Stimulated activated CD4-positive, alpha-beta T cell treated with anti-CD3 and anti-CD28 coated beads, Interleukin-2, amount 100 ng/mL, for 4 hours (primary cell): ENCODE data around the gene SLC1A6.
"Not testable (repeated sequence)": the region's sequence is repeated elsewhere in the genome, so short reads cannot be mapped to it uniquely, and the experiment has no call there.

Experiments
- DNase-seq: peaks from one replicate; pipeline ENCODE4 v3.0.0-alpha.2; 2020; ENCODE audit warnings: low read depth

The SLC1A6 gene

GRCh38 chr19:14979476-14980255 lies at the start of gene SLC1A6:
Gene SLC1A6 (minus strand): TSS chr19:14979864. CDS start chr19:14972910, 6,954 bp downstream.
- no peak for DNase-seq

- no peak for DNase-seq
Observed at GRCh38 chr19:15028490-15028889, 48.8 kb upstream of the SLC1A6 start.

DNA sequence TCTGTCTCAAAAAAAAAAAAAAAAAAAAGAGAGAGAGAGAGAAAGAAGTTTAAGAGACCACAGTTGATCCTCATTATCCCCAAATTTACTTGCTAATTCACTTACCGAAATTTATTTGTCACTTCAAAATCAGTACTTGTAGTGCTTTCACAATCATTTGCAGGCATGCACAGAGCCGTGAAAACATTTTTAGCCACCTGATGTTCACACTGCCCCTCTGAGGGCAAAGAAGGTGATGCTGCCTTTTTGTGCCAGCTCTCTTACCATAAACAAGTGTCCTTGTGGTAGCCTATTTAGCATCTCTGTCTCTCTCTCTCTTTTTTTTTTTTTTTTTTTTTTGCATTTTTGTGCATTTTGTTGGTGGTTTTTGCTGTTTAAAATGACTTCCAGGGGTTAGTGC lies 45.6 kb upstream of the SLC1A6 start:
- no peak for DNase-seq

- no peak for DNase-seq
Observed at GRCh38 chr19:15022752-15023151, 43.1 kb upstream of the SLC1A6 start.

DNA sequence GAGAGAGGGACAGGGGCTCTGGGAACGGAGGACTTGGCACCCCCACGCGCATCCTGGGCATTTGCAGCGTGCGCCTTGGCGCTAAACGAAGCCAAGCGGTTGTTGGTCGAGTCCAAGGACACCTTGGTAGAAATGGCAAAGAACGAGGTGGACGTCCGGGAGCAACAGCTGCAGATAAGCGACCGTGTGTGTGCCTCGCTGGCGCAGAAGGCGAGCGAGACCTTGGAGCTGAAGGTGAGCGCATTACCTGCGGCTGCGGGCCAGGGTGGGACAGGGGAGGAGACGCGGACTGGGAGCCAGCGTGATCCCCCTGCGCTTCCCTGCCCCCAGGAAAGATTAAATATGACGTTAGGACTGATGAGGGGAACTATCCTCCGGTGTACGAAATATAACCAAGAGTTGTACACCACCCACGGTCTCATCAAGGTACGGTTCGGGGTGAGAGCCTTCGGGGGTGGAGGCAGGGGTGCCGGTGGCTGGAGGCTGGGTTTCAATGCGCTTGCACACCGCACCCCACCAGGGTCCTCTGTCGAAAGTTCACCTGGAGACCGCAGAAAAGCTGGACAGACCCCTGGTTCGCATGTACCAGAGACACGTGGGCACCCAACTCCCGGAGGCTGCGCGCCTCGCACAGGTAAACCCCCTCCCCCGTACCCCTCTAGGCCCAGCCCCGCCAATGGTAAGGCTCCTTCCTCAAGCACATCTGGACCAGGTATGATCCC lies 41.8 kb upstream of the SLC1A6 start:
- no peak for DNase-seq

GRCh38 chr19:15018836-15019235 lies 39.2 kb upstream of the SLC1A6 start:
- not testable (repeated sequence) for DNase-seq

GRCh38 chr19:15015946-15016542 lies 36.4 kb upstream of the SLC1A6 start:
- DNase-seq: no peak

GRCh38 chr19:15014579-15014978 lies 34.9 kb upstream of the SLC1A6 start:
- no peak for DNase-seq

GRCh38 chr19:15010501-15011300 lies 31.0 kb upstream of the SLC1A6 start:
- no peak for DNase-seq

- no peak for DNase-seq
Observed at GRCh38 chr19:15008308-15008707, 28.6 kb upstream of the SLC1A6 start.

- no peak for DNase-seq
Observed at GRCh38 chr19:14997981-14998380, 18.3 kb upstream of the SLC1A6 start.

DNA sequence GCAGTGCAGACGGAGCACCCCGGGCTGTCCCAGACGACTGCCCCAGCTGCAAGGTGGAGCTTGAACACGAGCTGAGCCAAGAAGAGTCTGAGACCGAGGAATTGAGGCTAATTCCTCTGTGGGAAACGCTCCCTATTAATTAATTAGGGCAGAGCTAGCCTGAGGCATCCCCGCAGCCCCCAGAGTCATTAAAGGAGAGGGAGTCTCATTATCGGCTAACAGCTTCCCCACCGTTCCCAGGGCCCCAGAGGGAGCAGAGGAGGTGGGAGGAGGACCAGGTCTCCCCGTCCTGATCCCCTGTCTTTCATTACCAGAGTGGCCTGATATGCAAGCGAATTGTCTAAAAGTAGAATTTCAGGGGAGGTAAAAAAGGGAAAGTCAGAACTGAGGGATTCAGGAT lies 13.1 kb upstream of the SLC1A6 start:
- DNase-seq: no peak

GRCh38 chr19:14985133-14985532 lies 5.5 kb upstream of the SLC1A6 start:
- no peak for DNase-seq

DNA sequence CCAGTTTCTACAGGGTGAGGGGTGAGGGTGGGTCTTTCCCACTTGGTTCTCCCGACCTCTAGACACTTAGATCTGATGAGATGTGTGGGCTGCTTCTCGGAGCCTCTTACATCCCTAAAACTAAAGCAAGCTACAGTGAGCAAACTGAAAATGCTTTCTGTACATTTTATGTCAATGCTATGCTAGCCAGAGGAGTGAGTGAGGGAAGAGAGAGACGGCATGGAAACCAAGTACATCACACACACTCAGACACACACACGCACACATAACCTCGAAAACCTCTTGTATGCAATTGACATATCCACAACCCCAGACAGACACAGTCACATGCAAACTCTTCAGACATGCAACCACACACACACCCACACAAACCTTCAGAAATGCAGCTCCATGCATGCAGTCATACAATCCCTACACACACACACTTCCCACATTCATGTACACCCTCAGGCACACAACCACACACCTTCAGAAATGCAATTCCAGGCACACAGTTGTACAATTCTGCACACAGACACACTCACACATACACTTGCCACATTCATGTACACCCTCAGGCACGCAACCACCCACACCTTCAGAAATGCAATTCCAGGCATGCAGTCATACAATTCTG lies 1.4 kb downstream of the SLC1A6 start:
- DNase-seq: no peak

GRCh38 chr19:14977128-14977527 lies 2.5 kb downstream of the SLC1A6 start:
- no peak for DNase-seq

GRCh38 chr19:14974488-14974887 lies 5.2 kb downstream of the SLC1A6 start:
- DNase-seq: no peak

DNA sequence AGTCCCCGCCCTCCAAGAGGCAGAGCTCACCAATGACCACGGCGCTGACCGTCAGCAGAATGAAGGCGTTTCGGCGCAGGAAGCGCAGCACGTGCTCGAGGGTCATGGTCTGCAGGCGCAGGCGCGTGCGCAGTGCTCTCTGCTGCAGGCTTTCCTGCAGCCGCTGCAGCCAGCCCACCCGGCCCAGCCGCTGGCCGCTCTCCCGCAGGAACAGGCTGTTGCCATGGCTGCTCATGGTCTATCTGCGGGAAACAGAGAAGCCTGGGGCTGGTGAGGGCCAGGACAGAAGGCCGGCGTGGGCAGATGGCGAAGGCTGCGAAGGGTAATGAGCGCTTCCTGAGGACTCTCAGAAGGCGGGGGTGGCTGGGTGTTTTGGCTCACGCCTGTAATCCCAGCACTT lies 7.0 kb downstream of the SLC1A6 start:
- no peak for DNase-seq

DNA sequence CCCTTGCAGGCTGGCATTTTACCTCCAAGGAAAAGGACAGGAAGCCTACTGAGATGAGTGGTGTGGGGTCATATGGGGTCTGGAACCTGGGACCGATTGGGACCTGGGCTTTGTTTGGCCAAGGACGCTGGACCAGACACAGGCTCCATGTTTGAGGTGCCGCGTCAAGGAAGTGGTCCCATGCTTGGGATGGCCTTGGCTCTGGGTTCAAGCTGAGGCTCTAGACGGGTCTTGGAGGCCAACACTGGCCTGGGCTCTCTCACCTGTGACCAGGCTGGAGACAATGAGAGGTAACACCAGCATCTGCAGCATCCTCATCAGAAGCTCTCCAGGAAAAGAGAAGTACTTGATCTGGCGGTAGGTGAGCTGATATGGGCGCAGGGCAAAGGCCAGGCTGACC lies 8.2 kb downstream of the SLC1A6 start:
- no peak for DNase-seq

DNA sequence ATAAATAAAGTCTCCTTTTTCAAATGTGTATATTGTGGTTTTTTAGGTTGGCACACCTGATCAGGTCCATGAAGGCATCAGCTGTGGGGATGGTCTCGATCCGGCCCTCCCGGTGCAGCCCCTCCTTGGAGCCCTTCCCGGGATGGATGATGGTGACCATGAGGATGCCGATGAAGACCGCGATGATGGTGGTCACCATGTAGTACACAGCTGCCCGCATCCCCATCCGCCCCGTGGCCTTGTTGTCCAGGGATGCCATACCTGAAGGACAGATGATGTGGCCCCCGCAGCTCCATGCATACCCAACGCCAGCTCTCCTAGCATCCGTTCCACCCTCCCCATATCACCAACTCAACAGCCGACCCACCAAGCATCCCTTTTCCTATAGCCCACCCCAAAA lies 11.4 kb downstream of the SLC1A6 start:
- DNase-seq: no peak

DNA sequence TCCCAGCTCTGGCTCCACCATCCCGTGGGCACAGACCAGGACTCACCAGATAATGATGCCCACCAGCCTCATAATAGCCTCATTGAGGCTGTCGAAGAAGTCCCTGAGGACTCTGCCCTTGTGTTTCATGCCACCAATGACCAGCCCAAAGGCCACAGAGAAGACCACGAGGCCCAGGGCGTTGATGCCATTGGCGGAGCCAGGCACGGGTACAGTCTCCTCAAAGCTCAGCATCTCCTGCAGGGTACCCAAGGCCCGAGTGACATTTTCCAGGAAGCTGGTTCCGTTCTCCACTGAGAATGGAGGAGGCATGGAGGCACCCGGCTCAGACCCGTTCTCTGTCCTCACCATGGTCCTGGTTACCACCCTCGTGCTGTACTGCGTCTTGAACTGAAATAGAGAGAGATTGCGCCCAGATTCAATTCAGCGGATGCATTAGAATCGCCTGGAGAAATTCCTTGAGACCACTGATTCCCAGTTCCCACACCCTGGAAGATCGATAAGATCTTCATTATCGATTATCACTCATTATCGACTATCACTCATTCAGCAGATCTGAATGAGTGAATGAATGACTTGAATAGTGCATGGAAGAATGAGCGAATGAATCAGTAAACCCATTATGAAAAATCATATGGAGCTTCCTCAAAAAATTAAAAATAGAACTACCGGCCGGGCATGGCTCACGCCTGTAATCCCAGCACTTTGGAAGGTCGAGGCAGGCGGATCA lies 17.5 kb downstream of the SLC1A6 start:
- no peak for DNase-seq

DNA sequence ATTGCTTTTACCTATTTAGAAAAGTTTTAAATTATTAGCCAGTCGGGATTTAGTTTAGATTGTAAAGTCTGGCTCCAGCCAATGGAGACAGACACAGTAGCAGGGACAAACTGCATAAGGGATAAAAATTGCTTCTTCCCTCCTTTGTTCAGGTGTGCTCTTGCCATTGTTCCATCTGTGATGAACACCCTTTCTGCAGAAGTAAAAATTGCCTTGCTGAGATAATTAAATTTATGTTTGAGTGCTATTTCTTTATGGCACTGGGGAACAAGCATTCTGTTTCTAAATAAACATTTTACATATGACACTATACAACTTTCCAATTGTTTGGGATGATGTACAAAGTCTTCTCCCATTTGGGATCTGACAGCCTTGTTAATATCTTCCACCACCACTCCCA lies 20.4 kb downstream of the SLC1A6 start:
- no peak for DNase-seq
